Parathyroid adenoma (tissue), 2 donors: ENCODE measurements around the gene ANXA6.
"Not testable (repeated sequence)": the region's sequence is repeated elsewhere in the genome, so short reads cannot be mapped to it uniquely, and the experiment has no call there.

Experiments used
- H2AFZ ChIP-seq: fragments of 300-600 bp; sonication (generic); one replicate; pipeline ENCODE4 v1.7.0; 2017; ENCODE audit warnings: antibody characterized with exemption, mild to moderate bottlenecking
- H3K27ac ChIP-seq: fragments of 300-600 bp; sonication (generic); one replicate; pipeline ENCODE4 v1.7.0; 2017
- H3K27me3 ChIP-seq: fragments of 300-600 bp; sonication (generic); one replicate; pipeline ENCODE4 v1.7.0; 2017; ENCODE audit warnings: low read length; ENCODE audit not compliant: control insufficient read depth, insufficient read depth
- H3K36me3 ChIP-seq: fragments of 300-600 bp; sonication (generic); one replicate; pipeline ENCODE4 v1.7.0; 2017; ENCODE audit warnings: low read length; ENCODE audit not compliant: control insufficient read depth, insufficient read depth
- H3K4me1 ChIP-seq: fragments of 300-600 bp; sonication (generic); one replicate; pipeline ENCODE4 v1.7.0; 2017; ENCODE audit warnings: control low read depth
- H3K4me2 ChIP-seq: fragments of 300-600 bp; sonication (generic); one replicate; pipeline ENCODE4 v1.7.0; 2017; ENCODE audit warnings: low read length
- H3K4me3 ChIP-seq: fragments of 300-600 bp; sonication (generic); one replicate; pipeline ENCODE4 v1.7.0; 2017; ENCODE audit warnings: low read depth, low read length
- H3K79me2 ChIP-seq: fragments of 300-600 bp; sonication (generic); one replicate; pipeline ENCODE4 v1.7.0; 2017; ENCODE audit warnings: control low read depth
- H3K9ac ChIP-seq: fragments of 300-600 bp; sonication (generic); one replicate; pipeline ENCODE4 v1.7.0; 2017; ENCODE audit warnings: mild to moderate bottlenecking
- H3K9me3 ChIP-seq: fragments of 300-600 bp; sonication (generic); one replicate; pipeline ENCODE4 v1.7.0; 2017; ENCODE audit warnings: low read length; ENCODE audit not compliant: control insufficient read depth
- CTCF ChIP-seq: fragments of 300-600 bp; sonication (generic); IDR thresholded peaks from one replicate; pipeline ENCODE4 v1.7.0; 2017; ENCODE audit warnings: antibody characterized with exemption, mild to moderate bottlenecking
- donor health status: primary hyperparathyroidism.

The ANXA6 gene

DNA sequence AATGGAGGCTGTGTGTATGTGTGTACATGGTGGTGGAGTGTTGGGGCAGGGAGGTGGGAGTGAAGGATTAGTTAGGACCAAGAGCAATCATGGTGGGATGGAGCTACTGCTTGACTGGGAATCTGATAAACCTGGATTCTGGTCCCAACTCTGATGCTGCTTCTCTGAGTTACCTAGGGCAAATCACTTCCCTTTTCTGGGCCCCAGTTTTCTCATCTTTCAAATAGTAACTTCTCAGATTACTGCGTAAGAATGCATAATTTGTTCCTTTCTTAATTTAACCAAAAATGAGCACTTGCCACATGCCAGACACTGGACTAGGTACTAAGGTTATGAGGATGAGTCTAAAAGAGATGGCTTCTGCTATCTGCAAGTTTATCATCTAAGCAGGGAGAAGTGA lies 20.8 kb upstream of the ANXA6 start:
- Histone ChIP-seq H3K27ac (no peak overlapping the region), H3K27me3 (no peaks in the 10 kb centered on the region), H3K79me2 (no peaks in the 10 kb centered on the region), H3K4me2 (no peak overlapping the region), H3K9me3 (no peaks in the 10 kb centered on the region), H2AFZ (no peak overlapping the region), H3K9ac (no peak overlapping the region), H3K4me1 (peaks cover 2% of the 10 kb centered on the region), H3K4me3 (no peak overlapping the region), H3K36me3 (no peaks in the 10 kb centered on the region)
- TF ChIP-seq CTCF: no peak

- H2AFZ ChIP-seq, H3K36me3 ChIP-seq, H3K4me3 ChIP-seq, H3K27ac ChIP-seq, H3K9ac ChIP-seq, H3K27me3 ChIP-seq, H3K4me2 ChIP-seq, H3K9me3 ChIP-seq, H3K79me2 ChIP-seq, H3K4me1 ChIP-seq: not testable (repeated sequence)
Measured at GRCh38 chr5:151176268-151176667, 18.7 kb upstream of the ANXA6 start.

- H3K9ac ChIP-seq: no peak overlapping the region
- H3K36me3 ChIP-seq: no peaks in the 10 kb centered on the region
- H3K4me2 ChIP-seq: no peak overlapping the region
- no peak overlapping the region for H3K27ac ChIP-seq
- H3K79me2 ChIP-seq: no peaks in the 10 kb centered on the region
- no peaks in the 10 kb centered on the region for H3K9me3 ChIP-seq
- no peak overlapping the region for H3K4me3 ChIP-seq
- TF ChIP-seq CTCF: no peak
- H3K27me3 ChIP-seq: no peaks in the 10 kb centered on the region
- peak overlapping the region; percentile 82 for H2AFZ ChIP-seq
- peaks cover 2% of the 10 kb centered on the region for H3K4me1 ChIP-seq
Measured at GRCh38 chr5:151174612-151175101, 17.1 kb upstream of the ANXA6 start.

- no peaks in the 10 kb centered on the region for H3K36me3 ChIP-seq
- H3K4me3 ChIP-seq: no peak overlapping the region
- H2AFZ ChIP-seq: peak overlapping the region; percentile 70
- no peak overlapping the region for H3K4me2 ChIP-seq
- H3K4me1 ChIP-seq: peaks cover 2% of the 10 kb centered on the region
- no peaks in the 10 kb centered on the region for H3K27me3 ChIP-seq
- H3K27ac ChIP-seq: no peak overlapping the region
- no peak for TF ChIP-seq CTCF
- no peaks in the 10 kb centered on the region for H3K79me2 ChIP-seq
- H3K9ac ChIP-seq: no peak overlapping the region
- H3K9me3 ChIP-seq: no peaks in the 10 kb centered on the region
Measured at GRCh38 chr5:151173711-151174611, 16.4 kb upstream of the ANXA6 start.

- no peak for TF ChIP-seq CTCF
Measured at GRCh38 chr5:151171529-151171928, 13.9 kb upstream of the ANXA6 start.

More at GRCh38 chr5:151171529-151171928, 13.9 kb upstream of the ANXA6 start:
- Histone ChIP-seq H3K27me3 (no peaks in the 10 kb centered on the region), H3K4me1 (peaks cover 2% of the 10 kb centered on the region), H3K9ac (no peak overlapping the region), H3K4me3 (no peak overlapping the region), H3K36me3 (no peaks in the 10 kb centered on the region), H3K4me2 (no peak overlapping the region), H3K9me3 (no peaks in the 10 kb centered on the region), H3K79me2 (no peaks in the 10 kb centered on the region), H3K27ac (no peak overlapping the region), H2AFZ (no peak overlapping the region)
